Kidney (tissue), 14 donors: ENCODE data around the gene LGALS7. TPM values are rescaled to one million over a fixed set of nuclear protein-coding genes. Genes with fewer than 3 reads are reported as not detected.
"Not testable (repeated sequence)": the region's sequence is repeated elsewhere in the genome, so short reads cannot be mapped to it uniquely, and the experiment has no call there.

Experiments
- DNase-seq, 5 donors: peaks; one replicate each; pipeline ENCODE4 v3.0.0-alpha.2; 2013 to 2020
- FAIRE-seq: peaks from 2 replicates; lab custom pipeline; 2012; peaks lifted over from hg19 to GRCh38; lab: Jason Lieb, UNC
- H3K27ac ChIP-seq, 2 donors: one replicate each; pipeline ENCODE4 v1.7.0; 2013; ENCODE audit warnings: low read depth in 2 of 2, low read length in 2 of 2, inconsistent platforms in 1 of 2
- H3K27me3 ChIP-seq: one replicate; pipeline ENCODE4 v1.7.1; 2013; ENCODE audit warnings: low read length, inconsistent platforms; ENCODE audit not compliant: control insufficient read depth, insufficient read depth
- H3K36me3 ChIP-seq, 3 donors: one replicate each; pipeline versions ENCODE4 v1.7.0 to v1.7.1; 2013; ENCODE audit warnings: low read length in 3 of 3, control low read depth in 1 of 3, inconsistent platforms in 1 of 3; ENCODE audit not compliant: insufficient read depth in 3 of 3, control insufficient read depth in 2 of 3
- H3K4me1 ChIP-seq, 3 donors: one replicate each; pipeline versions ENCODE4 v1.7.0 to v1.7.1; 2013; ENCODE audit warnings: low read length in 3 of 3, inconsistent platforms in 1 of 3, low read depth in 1 of 3; ENCODE audit not compliant: control insufficient read depth in 2 of 3, insufficient read depth in 2 of 3
- H3K4me3 ChIP-seq, 3 donors: one replicate each; pipeline versions ENCODE4 v1.7.0 to v1.8.1; 2013; ENCODE audit warnings: low read length in 3 of 3, control low read depth in 1 of 3, inconsistent platforms in 1 of 3
- H3K9ac ChIP-seq, 3 donors: one replicate each; pipeline versions ENCODE4 v1.7.0 to v1.7.1; 2013; ENCODE audit warnings: low read length in 3 of 3, control low read depth in 1 of 3, inconsistent platforms in 1 of 3
- H3K9me3 ChIP-seq, 3 donors: one replicate each; pipeline versions ENCODE4 v1.7.0 to v1.7.1; 2013; ENCODE audit warnings: low read length in 3 of 3, control low read depth in 1 of 3, inconsistent platforms in 1 of 3; ENCODE audit not compliant: control insufficient read depth in 2 of 3, insufficient read depth in 1 of 3
- CTCF ChIP-seq: IDR thresholded peaks from 3 replicates; pipeline ENCODE4 v1.5.1; 2012; ENCODE audit warnings: mild to moderate bottlenecking, moderate library complexity, borderline replicate concordance; ENCODE audit not compliant: insufficient read depth; ENCODE audit errors: extremely low read depth
- intact Hi-C: fragments of 100-400 bp; cut with DNase I; formaldehyde crosslinking; loops from one replicate; pipeline ENCODE4 v1.11.1; 2022
- polyA plus RNA-seq: library from polyadenylated mRNA; stranded (reverse); fragments of 350-450 nt; fragmentation: Illumina TruSeq; extraction: RNeasy Lipid Tissue Mini Kit (QIAGEN cat#74804); gene quantifications from one replicate; pipeline ENCODE4 v1.2.3, GENCODE V29; 2014; ENCODE audit warnings: low read depth, low replicate concordance; ENCODE audit not compliant: insufficient read depth
- total RNA-seq: library from RNA; stranded (reverse); fragmentation: NEBNext Ultra II Directional; extraction: Animal tissue kit (Norgen Biotek cat#: 25700); gene quantifications from one replicate; pipeline ENCODE4 v1.2.1, GENCODE V29; 2021
- donor health status: control.
- donor health status: control.
- donor health status: control.
- donor health status: control.
- donor health status: control.
- donor health status: DM: yes; HTN: yes; CAD: no.
- donor health status: Normal renal cell carcinoma (clear cell type).

LGALS7 gene
- total and polyA plus RNA-seq, 2 donors from 2014 or later, result 1.3 TPM; not detected in 1

GRCh38 chr19:38774181-38774950 lies 1.0 kb upstream of the LGALS7 start:
- peaks cover 0 to 2% (median 0%) of the 10 kb centered on the region in 3 donors for H3K4me1 ChIP-seq
- no peak for TF ChIP-seq CTCF
- H3K27ac ChIP-seq, result no peak overlapping the region
- intact Hi-C loops, result loop anchor here (10.0 kb wide), 1 partner anchor 50 kb away; no protein-coding TSS in a partner anchor
- H3K27me3 ChIP-seq, result no peaks in the 10 kb centered on the region
- DNase-seq (no peak), FAIRE-seq (no peak)
- H3K36me3 ChIP-seq, result no peaks in the 10 kb centered on the region
- H3K9ac ChIP-seq, result no peak overlapping the region
- H3K9me3 ChIP-seq, result no peaks in the 10 kb centered on the region
- no peak overlapping the region for H3K4me3 ChIP-seq

GRCh38 chr19:38771569-38771968 lies 1.7 kb downstream of the LGALS7 start:
- H3K36me3 ChIP-seq, H3K4me3 ChIP-seq, H3K4me1 ChIP-seq, H3K9me3 ChIP-seq, H3K27me3 ChIP-seq, FAIRE-seq, H3K9ac ChIP-seq, DNase-seq, H3K27ac ChIP-seq: not testable (repeated sequence)
- intact Hi-C loops, result loop anchor here (10.0 kb wide), 1 partner anchor 53 kb away; no protein-coding TSS in a partner anchor

GRCh38 chr19:38770949-38771275 lies 2.4 kb downstream of the LGALS7 start:
- DNase-seq, H3K9ac ChIP-seq, H3K9me3 ChIP-seq, H3K4me3 ChIP-seq, H3K27ac ChIP-seq, FAIRE-seq, H3K36me3 ChIP-seq, H3K27me3 ChIP-seq, H3K4me1 ChIP-seq: not testable (repeated sequence)
- intact Hi-C loops, result loop anchor here (10.0 kb wide), 1 partner anchor 54 kb away; no protein-coding TSS in a partner anchor

GRCh38 chr19:38770228-38770948 lies 2.9 kb downstream of the LGALS7 start:
- FAIRE-seq, H3K27ac ChIP-seq, DNase-seq, H3K36me3 ChIP-seq, H3K9ac ChIP-seq, H3K27me3 ChIP-seq, H3K4me3 ChIP-seq, H3K9me3 ChIP-seq, H3K4me1 ChIP-seq: not testable (repeated sequence)
- intact Hi-C loops, result loop anchor here (10.0 kb wide), 1 partner anchor 54 kb away; no protein-coding TSS in a partner anchor
